ENCODE measurements around the gene A2M. TPM values are rescaled to one million over a fixed set of nuclear protein-coding genes. Genes with fewer than 3 reads are reported as not detected.

Gene A2M
- total and polyA plus RNA-seq, 4 donors: 377 to 2,674 (median 775) TPM

DNA sequence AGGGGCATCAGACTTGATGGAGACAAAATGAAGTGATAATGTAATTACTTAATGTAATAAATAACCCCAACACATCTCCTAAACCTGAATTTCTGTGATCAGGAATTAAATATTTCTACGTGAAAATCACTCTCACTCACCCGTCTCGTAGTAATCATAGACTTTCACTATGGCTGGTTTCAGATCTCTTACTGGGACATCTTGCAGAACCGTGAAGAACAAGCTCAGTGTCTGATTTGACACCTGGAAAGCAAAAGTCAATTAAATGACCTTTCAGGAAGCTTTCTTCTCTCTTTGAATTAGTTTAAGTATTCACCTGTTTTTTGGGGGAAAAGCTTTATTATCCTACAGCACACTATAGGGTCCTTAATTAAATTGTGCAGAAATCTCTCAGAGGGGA, 47.1 kb downstream of the A2M start:
- Histone ChIP-seq H3K27me3 (ENCODE audit: control insufficient read depth in 3 of 3, insufficient read depth in 3 of 3, low read length in 2 of 3) (no peaks in the 10 kb centered on the region), H3K36me3 (ENCODE audit: control insufficient read depth in 4 of 4, insufficient read depth in 4 of 4, low read length in 4 of 4) (peaks cover 3 to 46% (median 10%) of the 10 kb centered on the region in 4 donors), H3K27ac (ENCODE audit: low read depth in 1 of 2, low read length in 1 of 2) (no peak overlapping the region), H3K4me1 (ENCODE audit: control insufficient read depth in 5 of 5, insufficient read depth in 5 of 5, low read length in 5 of 5) (peaks cover 0 to 24% (median 3%) of the 10 kb centered on the region in 5 donors), H3K9ac (ENCODE audit: insufficient read depth in 1 of 2, low read length in 2 of 2) (no peak overlapping the region), H3K9me3 (ENCODE audit: control insufficient read depth in 4 of 4, insufficient read depth in 3 of 4, low read length in 3 of 4) (no peaks in the 10 kb centered on the region), H3K4me3 (no peak overlapping the region)
- TF ChIP-seq, protein P1, sequence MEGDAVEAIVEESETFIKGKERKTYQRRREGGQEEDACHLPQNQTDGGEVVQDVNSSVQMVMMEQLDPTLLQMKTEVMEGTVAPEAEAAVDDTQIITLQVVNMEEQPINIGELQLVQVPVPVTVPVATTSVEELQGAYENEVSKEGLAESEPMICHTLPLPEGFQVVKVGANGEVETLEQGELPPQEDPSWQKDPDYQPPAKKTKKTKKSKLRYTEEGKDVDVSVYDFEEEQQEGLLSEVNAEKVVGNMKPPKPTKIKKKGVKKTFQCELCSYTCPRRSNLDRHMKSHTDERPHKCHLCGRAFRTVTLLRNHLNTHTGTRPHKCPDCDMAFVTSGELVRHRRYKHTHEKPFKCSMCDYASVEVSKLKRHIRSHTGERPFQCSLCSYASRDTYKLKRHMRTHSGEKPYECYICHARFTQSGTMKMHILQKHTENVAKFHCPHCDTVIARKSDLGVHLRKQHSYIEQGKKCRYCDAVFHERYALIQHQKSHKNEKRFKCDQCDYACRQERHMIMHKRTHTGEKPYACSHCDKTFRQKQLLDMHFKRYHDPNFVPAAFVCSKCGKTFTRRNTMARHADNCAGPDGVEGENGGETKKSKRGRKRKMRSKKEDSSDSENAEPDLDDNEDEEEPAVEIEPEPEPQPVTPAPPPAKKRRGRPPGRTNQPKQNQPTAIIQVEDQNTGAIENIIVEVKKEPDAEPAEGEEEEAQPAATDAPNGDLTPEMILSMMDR (IDR thresholded peaks at IDR 0.05; ENCODE audit: control extremely low read depth, extremely low read depth): no peak
- 89 to 90% methylated on average over 4 of the region's 4 CpGs for WGBS, 2 donors
- DNase-seq: no peak
- ATAC-seq (ENCODE audit: insufficient read depth, low FRiP score): no peak

DNA sequence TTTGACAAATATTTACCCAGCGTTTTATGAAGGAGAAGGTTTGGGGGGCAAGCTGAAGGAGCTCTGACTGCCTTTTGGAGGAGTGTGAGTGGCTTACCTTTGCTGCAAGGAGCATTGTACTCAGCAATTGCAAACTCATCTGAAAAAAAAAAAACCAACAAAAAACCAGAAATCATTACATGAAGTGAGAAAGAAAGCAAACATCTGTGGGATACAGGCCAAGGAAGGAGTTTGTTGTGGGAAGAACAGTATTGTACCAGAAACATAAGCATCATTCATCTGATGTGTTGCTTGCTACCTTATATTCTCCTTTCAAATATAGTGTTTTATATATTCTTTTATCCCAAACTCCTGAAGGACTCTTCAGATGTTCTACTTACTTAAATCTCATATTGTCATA, 47.6 kb downstream of the A2M start:
- Histone ChIP-seq H3K9ac (ENCODE audit: insufficient read depth in 1 of 2, low read length in 2 of 2) (no peak overlapping the region), H3K9me3 (ENCODE audit: control insufficient read depth in 4 of 4, insufficient read depth in 3 of 4, low read length in 3 of 4) (no peaks in the 10 kb centered on the region), H3K27ac (ENCODE audit: low read depth in 1 of 2, low read length in 1 of 2) (no peak overlapping the region), H3K36me3 (ENCODE audit: control insufficient read depth in 4 of 4, insufficient read depth in 4 of 4, low read length in 4 of 4) (peaks cover 3 to 42% (median 10%) of the 10 kb centered on the region in 4 donors), H3K27me3 (ENCODE audit: control insufficient read depth in 3 of 3, insufficient read depth in 3 of 3, low read length in 2 of 3) (no peaks in the 10 kb centered on the region), H3K4me1 (ENCODE audit: control insufficient read depth in 5 of 5, insufficient read depth in 5 of 5, low read length in 5 of 5) (peaks cover 0 to 28% (median 5%) of the 10 kb centered on the region in 5 donors), H3K4me3 (no peak overlapping the region)
- ATAC-seq (ENCODE audit: insufficient read depth, low FRiP score) (no peak), DNase-seq (peak in 2 of 3 donors; percentile 77 to 85)
- WGBS, 2 donors: 75 to 86% methylated on average over 1 of the region's 1 CpG
- TF ChIP-seq, protein P1 (IDR thresholded peaks at IDR 0.05; ENCODE audit: control extremely low read depth, extremely low read depth): no peak

DNA sequence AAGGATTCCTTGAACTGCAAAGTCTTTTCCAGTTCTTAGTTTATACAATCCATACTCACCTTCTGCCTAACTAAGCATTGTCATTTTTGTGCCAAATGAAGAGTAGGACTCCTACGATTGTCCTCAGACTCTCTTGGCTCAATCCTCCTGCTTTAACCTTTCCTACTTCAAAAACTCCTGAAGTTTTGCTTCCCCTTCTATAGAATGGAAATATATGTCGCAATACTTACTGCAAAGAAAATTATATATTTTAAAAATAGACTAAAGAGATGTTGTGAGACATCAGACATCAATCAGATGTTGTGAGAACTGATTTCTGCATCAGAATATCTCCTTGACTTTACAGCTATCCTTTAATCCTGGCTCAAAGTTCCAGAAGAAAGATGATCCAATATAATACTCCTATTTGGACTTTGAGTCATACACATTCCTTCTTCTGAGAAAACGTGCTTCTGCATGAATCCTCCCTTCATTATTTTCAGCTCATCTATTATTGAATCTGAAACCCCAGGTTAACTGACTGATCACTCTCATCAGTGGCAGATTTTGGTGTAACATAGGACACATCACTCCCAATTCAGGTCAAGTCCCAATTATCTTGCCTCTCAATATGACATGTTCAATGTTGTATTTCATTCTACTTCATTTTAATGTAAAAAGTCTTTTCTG, 48.8 kb downstream of the A2M start:
- Histone ChIP-seq H3K9me3 (ENCODE audit: control insufficient read depth in 4 of 4, insufficient read depth in 3 of 4, low read length in 3 of 4) (no peaks in the 10 kb centered on the region), H3K4me1 (ENCODE audit: control insufficient read depth in 5 of 5, insufficient read depth in 5 of 5, low read length in 5 of 5) (peaks cover 0 to 28% (median 5%) of the 10 kb centered on the region in 5 donors), H3K27ac (ENCODE audit: low read depth in 1 of 2, low read length in 1 of 2) (no peak overlapping the region), H3K36me3 (ENCODE audit: control insufficient read depth in 4 of 4, insufficient read depth in 4 of 4, low read length in 4 of 4) (peaks cover 0 to 30% (median 6%) of the 10 kb centered on the region in 4 donors), H3K27me3 (ENCODE audit: control insufficient read depth in 3 of 3, insufficient read depth in 3 of 3, low read length in 2 of 3) (no peaks in the 10 kb centered on the region), H3K4me3 (no peak overlapping the region), H3K9ac (ENCODE audit: insufficient read depth in 1 of 2, low read length in 2 of 2) (no peak overlapping the region)
- TF ChIP-seq, protein P1 (IDR thresholded peaks at IDR 0.05; ENCODE audit: control extremely low read depth, extremely low read depth): no peak
- 74 to 82% methylated on average over 3 of the region's 3 CpGs for WGBS, 2 donors
- no peak for ATAC-seq (ENCODE audit: insufficient read depth, low FRiP score)
- DNase-seq: no peak

Data from lung (tissue), 12 donors.